Gastroesophageal sphincter (tissue), 4 donors: Measurements from ENCODE around the gene PPP6R2. TPM values are rescaled to one million over a fixed set of nuclear protein-coding genes. Genes with fewer than 3 reads are reported as not detected.

Experiments
- ATAC-seq: fragments of 150-250 bp; one replicate; pipeline ENCODE4 v1.9.1; 2016; ENCODE audit warnings: mild to moderate bottlenecking, moderate library complexity
- H3K27ac ChIP-seq, 4 donors: fragments of 200-600 bp; sonication (generic) in 3 of 4; 1 replicate in 3 of 4; 2 replicates in 1 of 4; pipeline ENCODE4 v1.5.1; 2016 to 2019
- H3K27me3 ChIP-seq: fragments of 200-600 bp; sonication (generic); one replicate; pipeline ENCODE4 v1.5.1; 2019
- H3K36me3 ChIP-seq, 2 donors: fragments of 200-600 bp; sonication (generic); one replicate each; pipeline ENCODE4 v1.5.1; 2019; ENCODE audit warnings: control low read depth in 1 of 2
- H3K4me1 ChIP-seq, 3 donors: fragments of 200-600 bp; sonication (generic); 1 replicate in 2 of 3; 2 replicates in 1 of 3; pipeline ENCODE4 v1.5.1; 2016 to 2019; ENCODE audit warnings: control low read depth in 2 of 3
- H3K4me3 ChIP-seq, 2 donors: fragments of 200-600 bp; sonication (generic); one replicate each; pipeline ENCODE4 v1.5.1; 2019; ENCODE audit warnings: mild to moderate bottlenecking in 1 of 2, moderate library complexity in 1 of 2
- H3K9me3 ChIP-seq, 3 donors: fragments of 200-600 bp; sonication (generic); one replicate each; pipeline ENCODE4 v1.5.1; 2017 to 2019; ENCODE audit warnings: control low read depth in 2 of 3
- CTCF ChIP-seq, 4 experiments: fragments of 200-600 bp in 2 of 4; fragments of 450-650 bp in 2 of 4; sonication (generic) in 1 of 4; IDR thresholded peaks; one replicate each; pipeline ENCODE4 v1.5.1; 2017 to 2019; ENCODE audit warnings: antibody characterized with exemption in 4 of 4, mild to moderate bottlenecking in 2 of 4, moderate library complexity in 2 of 4
- EP300 ChIP-seq: sonication (generic); formaldehyde crosslinking; IDR thresholded peaks from one replicate; pipeline ENCODE4 v1.6.1; 2017; ENCODE audit warnings: antibody characterized with exemption, mild to moderate bottlenecking
- POLR2A ChIP-seq, 2 donors: fragments of 450-650 bp; IDR thresholded peaks; one replicate each; pipeline ENCODE4 v1.6.1; 2017; ENCODE audit warnings: antibody characterized with exemption in 2 of 2, mild to moderate bottlenecking in 2 of 2, moderate library complexity in 1 of 2
- POLR2AphosphoS5 ChIP-seq: sonication (generic); formaldehyde crosslinking; IDR thresholded peaks from one replicate; pipeline ENCODE4 v1.6.1; 2017; ENCODE audit warnings: antibody characterized with exemption
- WGBS, 2 donors: methylation state at CpG; one replicate each; pipeline ENCODE4 v1.1.5; 2018; ENCODE audit warnings: low coverage in 1 of 2; 5-methylcytosine and 5-hydroxymethylcytosine counted together
- total RNA-seq, 4 donors: library from RNA; depleted of rRNA; stranded (reverse); fragments of >200 nt; gene quantifications; one replicate each; pipeline ENCODE4 v1.1.0, GENCODE V29; 2016

Gene PPP6R2
- total RNA-seq, 4 donors from 2014 or later: 52.2 to 73.5 (median 64.2) TPM

GRCh38 chr22:50314455-50315288, 28.5 kb upstream of the PPP6R2 start:
- no peak overlapping the region for H3K27ac ChIP-seq
- peak; percentile 50 for ATAC-seq
- peaks cover 0 to 11% (median 0%) of the 10 kb centered on the region in 3 donors for H3K4me1 ChIP-seq
- no peaks in the 10 kb centered on the region for H3K9me3 ChIP-seq
- H3K4me3 ChIP-seq: peak overlapping the region in 1 of 2 donors; percentile 12
- TF ChIP-seq POLR2A (IDR thresholded peaks at IDR 0.05): no peak
- no peak for TF ChIP-seq POLR2AphosphoS5
- TF ChIP-seq EP300: no peak
- 52% methylated on average over 12 of the region's 33 CpGs; no CpG with 5 or more reads in 1 of the 2 donors for WGBS, 2 donors
- H3K36me3 ChIP-seq: peaks cover 0 to 10% of the 10 kb centered on the region in 2 donors
- H3K27me3 ChIP-seq: no peaks in the 10 kb centered on the region

- 74 to 89% methylated on average over 4 to 5 of the region's 18 CpGs for WGBS, 2 donors
- no peak overlapping the region for H3K4me3 ChIP-seq
- no peak for TF ChIP-seq CTCF (IDR thresholded peaks at IDR 0.05)
- no peak for TF ChIP-seq POLR2AphosphoS5
- no peak for TF ChIP-seq EP300
- no peak for TF ChIP-seq POLR2A (IDR thresholded peaks at IDR 0.05)
- H3K9me3 ChIP-seq: no peaks in the 10 kb centered on the region
- H3K27me3 ChIP-seq: no peaks in the 10 kb centered on the region
- no peak for ATAC-seq
- peaks cover 0 to 10% of the 10 kb centered on the region in 2 donors for H3K36me3 ChIP-seq
- H3K27ac ChIP-seq: no peak overlapping the region
- H3K4me1 ChIP-seq: peaks cover 0 to 8% (median 0%) of the 10 kb centered on the region in 3 donors
Measured at GRCh38 chr22:50315289-50316113, 27.6 kb upstream of the PPP6R2 start.

GRCh38 chr22:50316114-50317065, 26.7 kb upstream of the PPP6R2 start:
- no peak overlapping the region for H3K27ac ChIP-seq
- H3K9me3 ChIP-seq: no peaks in the 10 kb centered on the region
- WGBS, 2 donors: 78% methylated on average over 7 of the region's 45 CpGs; no CpG with 5 or more reads in 1 of the 2 donors
- peaks cover 0 to 8% of the 10 kb centered on the region in 2 donors for H3K36me3 ChIP-seq
- no peak for TF ChIP-seq POLR2A (IDR thresholded peaks at IDR 0.05)
- TF ChIP-seq CTCF (IDR thresholded peaks at IDR 0.05): no peak
- TF ChIP-seq EP300: no peak
- TF ChIP-seq POLR2AphosphoS5: no peak
- no peak for ATAC-seq
- H3K27me3 ChIP-seq: no peaks in the 10 kb centered on the region
- H3K4me3 ChIP-seq: no peak overlapping the region
- peaks cover 0 to 8% (median 0%) of the 10 kb centered on the region in 3 donors for H3K4me1 ChIP-seq

- H3K9me3 ChIP-seq: no peaks in the 10 kb centered on the region
- no peak overlapping the region for H3K27ac ChIP-seq
- WGBS, 2 donors: 100% methylated on average over 1 to 2 of the region's 9 CpGs
- no peaks in the 10 kb centered on the region for H3K27me3 ChIP-seq
- ATAC-seq: no peak
- peaks cover 0 to 8% (median 0%) of the 10 kb centered on the region in 3 donors for H3K4me1 ChIP-seq
- TF ChIP-seq CTCF (IDR thresholded peaks at IDR 0.05) (no peak), POLR2AphosphoS5 (no peak), EP300 (no peak), POLR2A (IDR thresholded peaks at IDR 0.05) (no peak)
- peaks cover 0 to under 1% of the 10 kb centered on the region in 2 donors for H3K36me3 ChIP-seq
- no peak overlapping the region for H3K4me3 ChIP-seq
Measured at GRCh38 chr22:50317178-50317577, 25.9 kb upstream of the PPP6R2 start.
